OCI-LY3 (cell line): ENCODE results near the gene LAMP1.

Experiments used
- CTCF ChIP-seq: fragments of 200-600, 300-600 bp; sonication (generic); IDR thresholded peaks from 2 replicates; pipeline ENCODE4 v1.5.1; 2014; ENCODE audit warnings: antibody characterized with exemption, low read length, low read depth
- EZH2phosphoT487 ChIP-seq: fragments of 200-600 bp; shearing (Covaris generic); IDR thresholded peaks from 2 replicates; pipeline ENCODE4 v1.6.1; 2018; ENCODE audit warnings: antibody characterized with exemption, mixed run types, low read depth

GRCh38 chr13:113356596-113356995 is 59.6 kb downstream of the LAMP1 start:
- TF ChIP-seq CTCF (no peak), EZH2phosphoT487 (no peak)
